Measurements from ENCODE around the gene GID8. TPM values are rescaled to one million over a fixed set of nuclear protein-coding genes. Genes with fewer than 3 reads are reported as not detected.
A peak's percentile ranks its signal among the peaks of the same experiment; 100 is the strongest.

Gene GID8
- total and polyA plus RNA-seq, 9 of the 15 experiments (the other 6 are each of a cell fraction or from before 2014, with no cell fraction given) = 7.5 to 31.6 (median 22.2) TPM

GRCh38 chr20:62926229-62927127 lies 11.5 kb upstream of the GID8 start, which contains the start of gene DIDO1 (continued):
- TF ChIP-seq ZNF518B (CRISPR knock-in tag; IDR thresholded peaks at IDR 0.05) = no peak
- TF ChIP-seq ZNF76 (CRISPR knock-in tag; IDR thresholded peaks at IDR 0.05; ENCODE audit: borderline replicate concordance) = no peak
- no peak for TF ChIP-seq REST (IDR thresholded peaks at IDR 0.05; ENCODE audit: borderline replicate concordance)
- peak; percentile 36 for TF ChIP-seq REST (CRISPR knock-in tag; IDR thresholded peaks at IDR 0.05; ENCODE audit: low read depth)
- no peak for TF ChIP-seq ASH1L (IDR thresholded peaks at IDR 0.05; ENCODE audit: borderline replicate concordance, low read depth, partially characterized antibody)
- no peak for TF ChIP-seq ZNF707 (CRISPR knock-in tag; conservative IDR thresholded peaks at IDR 0.05)
- TF ChIP-seq, protein P1, sequence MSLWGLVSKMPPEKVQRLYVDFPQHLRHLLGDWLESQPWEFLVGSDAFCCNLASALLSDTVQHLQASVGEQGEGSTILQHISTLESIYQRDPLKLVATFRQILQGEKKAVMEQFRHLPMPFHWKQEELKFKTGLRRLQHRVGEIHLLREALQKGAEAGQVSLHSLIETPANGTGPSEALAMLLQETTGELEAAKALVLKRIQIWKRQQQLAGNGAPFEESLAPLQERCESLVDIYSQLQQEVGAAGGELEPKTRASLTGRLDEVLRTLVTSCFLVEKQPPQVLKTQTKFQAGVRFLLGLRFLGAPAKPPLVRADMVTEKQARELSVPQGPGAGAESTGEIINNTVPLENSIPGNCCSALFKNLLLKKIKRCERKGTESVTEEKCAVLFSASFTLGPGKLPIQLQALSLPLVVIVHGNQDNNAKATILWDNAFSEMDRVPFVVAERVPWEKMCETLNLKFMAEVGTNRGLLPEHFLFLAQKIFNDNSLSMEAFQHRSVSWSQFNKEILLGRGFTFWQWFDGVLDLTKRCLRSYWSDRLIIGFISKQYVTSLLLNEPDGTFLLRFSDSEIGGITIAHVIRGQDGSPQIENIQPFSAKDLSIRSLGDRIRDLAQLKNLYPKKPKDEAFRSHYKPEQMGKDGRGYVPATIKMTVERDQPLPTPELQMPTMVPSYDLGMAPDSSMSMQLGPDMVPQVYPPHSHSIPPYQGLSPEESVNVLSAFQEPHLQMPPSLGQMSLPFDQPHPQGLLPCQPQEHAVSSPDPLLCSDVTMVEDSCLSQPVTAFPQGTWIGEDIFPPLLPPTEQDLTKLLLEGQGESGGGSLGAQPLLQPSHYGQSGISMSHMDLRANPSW (CRISPR knock-in tag; IDR thresholded peaks at IDR 0.05) = no peak
- no peak for TF ChIP-seq DPF2 (IDR thresholded peaks at IDR 0.05)
- TF ChIP-seq, protein P2, sequence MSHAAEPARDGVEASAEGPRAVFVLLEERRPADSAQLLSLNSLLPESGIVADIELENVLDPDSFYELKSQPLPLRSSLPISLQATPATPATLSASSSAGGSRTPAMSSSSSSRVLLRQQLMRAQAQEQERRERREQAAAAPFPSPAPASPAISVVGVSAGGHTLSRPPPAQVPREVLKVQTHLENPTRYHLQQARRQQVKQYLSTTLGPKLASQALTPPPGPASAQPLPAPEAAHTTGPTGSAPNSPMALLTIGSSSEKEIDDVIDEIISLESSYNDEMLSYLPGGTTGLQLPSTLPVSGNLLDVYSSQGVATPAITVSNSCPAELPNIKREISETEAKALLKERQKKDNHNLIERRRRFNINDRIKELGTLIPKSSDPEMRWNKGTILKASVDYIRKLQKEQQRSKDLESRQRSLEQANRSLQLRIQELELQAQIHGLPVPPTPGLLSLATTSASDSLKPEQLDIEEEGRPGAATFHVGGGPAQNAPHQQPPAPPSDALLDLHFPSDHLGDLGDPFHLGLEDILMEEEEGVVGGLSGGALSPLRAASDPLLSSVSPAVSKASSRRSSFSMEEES (CRISPR knock-in tag; IDR thresholded peaks at IDR 0.05) = no peak
- TF ChIP-seq MAZ (CRISPR knock-in tag; conservative IDR thresholded peaks at IDR 0.05 in 1 of 2, IDR thresholded peaks at IDR 0.05 in 1 of 2) = peak; percentile 65 to 92
